Measurements from ENCODE around the gene TOP2B.

Gene TOP2B

DNA sequence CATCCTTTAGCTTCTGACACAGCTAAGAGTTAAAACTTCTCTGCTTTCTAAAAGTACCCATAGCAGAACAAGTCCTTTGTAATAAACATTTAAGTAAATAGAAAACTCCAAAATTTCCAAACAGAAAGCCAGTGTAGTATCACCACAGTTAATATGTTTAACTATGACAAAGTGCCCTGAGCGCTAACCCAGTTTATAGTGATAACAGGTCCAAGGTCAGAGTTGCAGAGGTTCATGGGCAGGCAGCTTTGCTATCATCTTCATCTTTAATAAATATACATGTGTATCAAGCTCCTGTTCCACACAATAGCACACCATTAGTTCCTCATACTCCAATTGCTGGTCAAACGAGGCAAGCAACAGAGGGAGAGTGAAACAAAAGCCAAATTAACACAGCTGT lies 12.4 kb upstream of the TOP2B start:
- no peak for DNase-seq (ENCODE audit: low read depth, low spot score)

DNA sequence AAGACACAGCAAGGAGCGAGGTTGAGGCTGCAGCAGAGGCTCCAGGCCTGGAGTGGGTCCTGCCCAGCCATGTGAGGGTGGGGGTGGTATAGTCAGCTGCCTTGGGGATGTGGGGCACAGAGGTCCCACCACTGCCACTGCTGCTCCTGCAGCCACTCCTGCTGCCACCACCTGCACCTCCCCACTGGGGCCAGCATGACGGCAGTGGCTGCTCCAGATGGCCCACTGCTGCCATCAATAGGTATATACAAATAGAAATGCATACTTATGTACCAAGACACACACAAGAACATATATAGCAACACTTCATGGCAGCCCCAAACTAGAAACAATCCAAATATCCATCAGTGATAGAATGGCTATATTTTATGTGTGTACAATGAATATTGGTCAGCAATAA lies 10.0 kb upstream of the TOP2B start:
- DNase-seq (ENCODE audit: low read depth, low spot score) = no peak

DNA sequence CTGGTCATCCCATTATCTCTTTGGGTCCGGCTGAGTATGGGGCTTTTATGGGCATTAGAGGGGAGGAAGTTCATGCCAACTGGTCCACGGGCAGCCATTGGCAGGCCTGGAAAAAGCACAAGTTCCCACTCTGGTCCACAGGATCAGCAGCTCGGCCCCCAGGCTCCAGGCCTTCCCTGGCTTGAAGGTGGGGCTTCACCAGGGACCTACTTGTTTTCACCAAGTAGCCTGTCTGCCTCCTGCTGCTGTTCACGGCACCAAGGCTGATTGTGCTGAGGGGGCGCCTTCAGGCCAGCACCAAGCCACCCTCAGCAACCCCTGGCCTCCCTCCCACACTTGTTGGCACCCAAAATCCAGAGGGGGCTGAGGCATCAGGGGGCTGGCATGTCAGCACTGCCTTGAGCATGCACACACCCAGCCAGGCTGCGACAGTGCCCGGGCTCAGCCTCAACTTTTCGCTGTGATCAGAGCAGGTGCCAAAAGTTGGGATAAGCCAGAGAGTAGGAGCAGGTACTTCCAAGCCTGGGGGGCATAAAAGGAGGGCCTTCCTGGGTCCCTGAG lies 9.1 kb upstream of the TOP2B start:
- no peak for DNase-seq (ENCODE audit: low read depth, low spot score)

DNA sequence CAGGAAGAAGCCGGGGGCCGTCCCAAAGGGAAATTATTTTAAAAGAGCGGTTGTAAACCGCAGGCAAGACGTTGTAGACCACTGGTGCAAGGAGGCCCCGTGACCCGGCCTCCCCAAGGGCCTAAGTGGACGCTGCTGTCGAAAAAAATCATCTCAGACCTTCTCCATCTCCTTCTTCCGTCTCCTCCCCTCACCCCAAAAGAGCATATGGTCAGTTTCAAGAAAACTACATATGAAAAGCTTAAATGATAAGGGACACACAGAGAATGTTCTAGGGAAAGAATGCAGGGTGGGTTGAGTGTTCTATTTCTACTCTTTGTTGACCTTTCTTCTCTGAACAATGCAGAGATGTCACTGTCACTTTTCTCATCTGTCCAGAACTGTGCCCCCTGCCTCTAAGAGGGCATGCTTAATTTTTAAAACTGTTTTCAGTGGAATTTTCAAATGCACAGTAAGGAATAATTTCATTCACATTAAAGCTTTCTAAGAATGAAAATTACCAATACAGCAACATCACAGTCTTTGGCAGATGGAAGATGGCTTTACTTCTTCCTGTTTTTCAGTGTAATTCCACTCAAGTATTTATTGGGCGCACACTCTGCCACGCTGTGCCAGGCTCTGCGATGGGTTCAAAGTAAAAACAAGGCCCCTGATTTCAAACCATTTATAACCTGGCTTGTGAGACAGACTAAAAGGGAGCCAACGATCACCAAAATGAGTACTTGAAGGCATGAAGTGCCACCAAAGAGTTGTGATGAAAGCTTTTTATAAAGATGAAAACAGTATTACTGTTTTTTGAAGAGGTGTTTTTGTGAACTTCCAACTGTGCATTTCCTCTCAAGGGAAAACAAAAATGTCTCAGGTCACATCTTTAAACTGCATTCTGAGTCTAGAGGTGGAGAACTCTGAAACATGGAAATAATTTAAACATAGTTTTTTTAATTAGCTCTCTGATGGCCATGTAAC lies 891 bp upstream of the TOP2B start:
- no peak for DNase-seq (ENCODE audit: low read depth, low spot score)

DNA sequence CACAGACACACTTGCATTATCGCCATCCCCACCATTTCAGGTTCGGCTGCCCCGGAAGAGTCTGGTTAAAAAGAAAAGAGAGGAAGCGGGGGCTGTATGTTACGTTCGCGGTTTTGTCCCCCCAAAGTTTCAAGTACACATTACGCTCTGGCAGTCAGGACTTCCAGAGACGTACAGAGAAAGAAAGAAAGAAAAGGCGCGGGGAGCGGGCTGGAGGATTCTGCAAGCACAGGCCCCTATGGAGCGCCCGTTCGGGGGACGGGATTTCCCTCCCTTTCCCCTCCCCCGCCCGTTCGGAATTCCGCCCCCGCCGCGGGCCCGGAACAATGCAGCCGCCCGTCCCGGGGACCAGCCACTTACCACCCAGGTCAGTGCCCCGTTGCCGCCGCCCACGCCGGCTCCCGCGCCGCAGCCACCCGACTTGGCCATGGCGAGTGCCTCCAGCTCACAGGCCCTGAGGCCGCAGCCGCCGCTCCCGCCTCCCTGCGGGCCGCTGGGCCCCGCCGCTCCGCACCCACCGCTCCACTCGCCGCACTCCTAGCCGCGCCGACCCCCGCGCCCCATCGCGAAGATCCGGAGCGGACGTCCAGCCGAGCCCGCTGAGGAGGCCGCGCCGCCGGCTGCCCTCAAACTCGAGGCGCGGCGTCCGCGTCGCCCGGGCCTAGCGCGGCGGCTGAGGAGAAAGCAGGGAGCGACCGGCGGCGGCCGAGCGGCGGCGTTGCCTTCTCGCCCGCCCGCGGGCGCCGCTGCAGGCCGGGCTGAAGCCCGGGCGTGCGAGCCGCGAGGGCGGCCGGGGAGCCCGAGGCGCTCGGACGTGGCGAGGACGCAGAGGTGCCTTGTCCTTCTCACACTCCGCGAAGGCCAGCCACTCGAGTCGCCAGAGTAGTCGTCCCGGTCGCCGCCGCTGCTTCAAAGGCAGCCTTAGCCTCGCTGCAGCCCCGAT lies 567 bp downstream of the TOP2B start:
- DNase-seq (ENCODE audit: low read depth, low spot score) = no peak

DNA sequence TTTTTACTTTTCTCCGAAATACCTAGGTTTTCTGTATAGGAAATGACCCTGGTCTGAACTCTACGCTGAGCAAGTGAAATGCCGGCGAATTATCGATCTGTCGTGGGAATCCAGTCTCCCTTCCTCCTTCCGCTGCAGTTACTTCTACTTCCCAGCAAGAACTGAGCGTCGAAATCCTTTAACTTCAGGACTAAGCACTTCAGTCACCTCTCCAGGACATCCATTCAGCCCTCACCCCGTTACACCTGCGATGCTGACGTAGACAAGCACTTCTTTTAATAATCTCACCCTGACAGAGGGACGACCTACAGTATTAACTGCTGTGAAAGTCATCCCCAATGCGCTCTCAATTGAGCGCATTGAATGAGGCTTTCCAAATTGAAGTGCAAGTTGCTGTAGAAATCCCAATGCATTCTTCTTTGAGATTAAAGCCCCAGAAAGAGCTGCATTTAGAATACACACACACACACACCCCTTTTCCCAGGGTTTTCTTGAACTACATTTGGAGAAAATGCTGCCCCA lies 1.3 kb downstream of the TOP2B start:
- DNase-seq (ENCODE audit: low read depth, low spot score) = no peak

DNA sequence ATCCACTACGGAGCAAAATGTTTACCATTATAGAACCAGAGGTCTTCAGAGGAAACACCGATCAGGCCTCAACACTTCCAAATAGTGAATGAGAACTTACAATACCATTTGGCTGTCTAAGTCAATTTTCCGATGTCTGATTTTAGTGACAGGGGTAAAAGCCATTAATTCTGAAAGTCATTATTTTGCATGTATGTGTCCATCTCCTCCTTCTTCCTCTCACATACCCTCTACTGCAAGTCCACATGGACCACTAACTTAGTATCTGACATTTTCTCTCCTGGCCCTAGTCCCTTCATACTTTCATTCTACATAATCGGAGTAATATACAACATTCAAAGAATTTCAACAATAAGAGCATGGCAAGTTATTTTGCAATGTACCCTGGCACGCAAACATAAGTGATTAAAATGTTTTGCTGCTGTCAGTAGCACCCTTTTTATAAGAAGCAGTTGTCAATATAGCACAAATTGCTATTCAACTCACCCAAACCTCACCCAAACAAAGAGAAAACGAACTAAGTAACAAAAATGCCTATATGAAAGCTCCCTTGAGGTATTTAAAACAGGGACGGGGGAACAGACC lies 1.9 kb downstream of the TOP2B start:
- DNase-seq (ENCODE audit: low read depth, low spot score) = no peak

DNA sequence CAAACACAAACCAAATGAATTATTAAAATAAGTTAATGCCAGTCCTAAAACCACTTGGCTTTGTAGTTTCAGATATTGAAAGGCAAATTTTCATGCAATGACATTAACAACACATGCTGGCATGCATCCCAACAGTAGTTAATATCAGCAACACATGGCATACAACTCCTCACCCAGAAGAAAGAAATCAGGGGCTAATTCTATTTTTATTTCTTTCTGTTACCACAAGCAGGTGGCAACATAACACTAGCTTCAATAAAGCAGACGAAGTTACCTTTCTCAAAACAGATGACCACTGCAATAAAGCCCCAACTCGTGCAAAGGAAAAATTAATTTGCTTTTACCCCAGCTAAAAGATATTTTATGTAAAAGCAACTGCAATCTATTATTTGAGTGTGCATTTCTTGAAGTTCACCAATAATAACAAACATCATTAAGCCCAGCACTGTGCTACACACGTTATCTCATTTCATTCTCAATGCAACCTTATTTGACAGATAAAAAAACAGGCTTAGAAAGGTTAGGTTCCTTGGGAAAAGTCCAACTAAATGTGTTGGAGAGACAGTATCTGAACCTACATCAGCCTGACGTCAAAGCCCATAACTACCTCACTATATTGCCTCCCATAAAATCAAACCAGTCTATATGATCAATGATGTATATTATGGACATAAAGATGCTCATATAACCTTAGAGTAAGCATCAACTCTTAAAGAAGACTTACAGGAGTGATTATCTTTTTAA lies 2.8 kb downstream of the TOP2B start:
- no peak for DNase-seq (ENCODE audit: low read depth, low spot score)

DNA sequence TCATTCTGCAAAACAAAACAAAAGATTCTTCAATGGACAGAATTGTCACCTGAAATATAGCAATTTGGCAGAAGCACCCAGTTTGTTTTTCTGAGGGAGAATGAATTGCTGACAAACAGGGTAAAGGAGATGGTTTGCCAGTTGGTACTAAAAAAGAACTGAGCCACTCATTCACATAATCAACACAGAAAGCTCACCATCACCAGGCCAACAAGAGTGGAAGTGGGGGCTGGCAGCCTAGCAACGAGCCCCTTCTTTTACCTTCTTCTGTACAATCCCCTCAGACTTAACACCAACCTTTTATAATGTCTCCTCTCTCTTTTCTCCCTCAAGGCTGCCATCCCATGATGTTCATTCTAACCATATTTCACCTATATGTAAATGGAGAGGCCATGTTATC lies 5.9 kb downstream of the TOP2B start:
- DNase-seq (ENCODE audit: low read depth, low spot score) = no peak

DNA sequence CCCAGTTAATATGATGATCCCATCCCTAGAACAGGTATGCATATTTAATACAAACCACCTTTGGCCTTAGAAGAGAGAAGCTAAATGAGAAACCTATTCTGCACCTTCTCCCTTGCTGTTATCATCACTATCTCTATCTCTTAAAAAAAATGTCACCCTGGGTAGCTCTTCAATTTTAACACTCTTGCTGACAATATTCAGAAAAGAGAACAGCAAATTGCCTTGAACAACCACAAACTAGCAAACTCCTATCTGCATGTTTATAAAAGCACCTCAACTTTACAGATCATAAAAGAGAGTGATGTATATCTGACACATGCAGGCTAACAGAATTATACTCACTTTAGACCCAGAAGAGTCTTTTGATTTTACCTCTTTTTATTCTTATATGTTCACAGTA lies 7.4 kb downstream of the TOP2B start:
- no peak for DNase-seq (ENCODE audit: low read depth, low spot score)

DNA sequence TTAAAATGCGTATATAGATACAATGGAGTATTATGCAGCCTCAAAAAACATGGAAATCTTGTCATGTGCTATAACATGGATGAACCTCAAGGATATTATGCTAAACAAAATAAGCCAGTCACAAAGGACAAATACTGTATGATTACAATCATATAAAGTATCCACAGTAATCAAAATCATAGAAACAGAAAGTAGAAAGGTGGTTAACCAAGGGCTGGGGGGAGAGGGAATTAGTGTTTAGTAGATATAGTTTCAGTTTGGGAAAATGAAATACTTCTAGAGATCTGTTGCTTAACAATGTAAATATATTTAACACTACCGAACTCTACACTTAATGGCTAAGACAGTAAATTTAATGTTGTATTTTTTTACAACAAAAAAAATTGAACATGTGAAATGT lies 9.0 kb downstream of the TOP2B start:
- DNase-seq (ENCODE audit: low read depth, low spot score) = no peak

DNA sequence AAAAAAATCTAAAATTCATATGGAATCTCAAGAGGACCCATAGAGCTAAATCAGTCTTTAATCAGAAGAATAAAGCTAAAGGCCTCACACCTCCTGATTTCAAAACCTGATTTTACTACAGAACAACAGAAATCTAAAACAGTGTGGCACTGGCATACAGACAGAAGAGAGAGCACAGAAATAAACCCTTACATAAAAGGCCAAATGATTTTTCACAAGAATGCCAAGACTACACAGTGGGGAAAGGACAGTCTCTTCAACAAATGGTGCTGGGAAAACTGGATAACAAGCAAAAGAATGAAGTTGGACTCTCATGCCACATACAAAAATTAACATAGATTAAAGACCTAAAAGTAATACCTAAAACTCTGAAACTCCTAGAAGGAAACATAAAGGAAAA lies 10.1 kb downstream of the TOP2B start:
- DNase-seq (ENCODE audit: low read depth, low spot score) = no peak

DNA sequence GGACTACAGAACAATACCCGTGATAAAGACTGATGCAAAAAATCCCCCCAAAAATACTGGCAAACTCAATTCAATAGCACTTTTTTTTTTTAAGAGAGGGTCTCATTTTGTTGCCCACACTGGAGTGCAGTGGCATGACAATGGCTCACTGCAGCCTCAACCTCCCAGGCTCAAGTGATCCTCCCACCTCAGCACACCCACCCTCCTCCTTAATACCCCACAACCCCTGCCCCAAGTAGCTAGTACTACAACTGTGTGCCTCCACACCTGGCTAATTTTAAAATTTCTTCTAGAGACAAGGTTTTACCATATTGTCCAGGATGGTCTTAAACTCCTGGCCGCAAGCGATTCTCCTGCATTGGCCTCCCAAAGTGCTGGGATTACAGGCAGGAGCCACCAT lies 11.4 kb downstream of the TOP2B start:
- DNase-seq (ENCODE audit: low read depth, low spot score) = no peak

DNA sequence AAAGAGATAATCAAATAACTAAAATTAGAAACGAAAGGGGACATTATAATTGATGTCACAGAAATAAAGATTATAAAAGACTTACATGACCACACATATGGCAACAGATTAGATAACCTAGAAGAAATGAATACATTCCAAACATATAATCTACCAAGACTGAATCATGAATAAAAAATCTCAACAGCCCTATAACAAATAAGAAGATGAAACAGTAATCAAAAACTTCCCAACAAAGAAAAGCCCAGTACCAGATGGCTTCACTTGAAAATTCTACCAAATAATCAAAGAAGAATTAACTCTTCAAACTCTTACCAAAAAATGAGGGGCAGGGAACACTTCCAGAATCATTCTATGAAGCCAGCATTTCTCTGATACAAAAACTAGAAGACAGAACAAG lies 11.8 kb downstream of the TOP2B start:
- no peak for DNase-seq (ENCODE audit: low read depth, low spot score)

DNA sequence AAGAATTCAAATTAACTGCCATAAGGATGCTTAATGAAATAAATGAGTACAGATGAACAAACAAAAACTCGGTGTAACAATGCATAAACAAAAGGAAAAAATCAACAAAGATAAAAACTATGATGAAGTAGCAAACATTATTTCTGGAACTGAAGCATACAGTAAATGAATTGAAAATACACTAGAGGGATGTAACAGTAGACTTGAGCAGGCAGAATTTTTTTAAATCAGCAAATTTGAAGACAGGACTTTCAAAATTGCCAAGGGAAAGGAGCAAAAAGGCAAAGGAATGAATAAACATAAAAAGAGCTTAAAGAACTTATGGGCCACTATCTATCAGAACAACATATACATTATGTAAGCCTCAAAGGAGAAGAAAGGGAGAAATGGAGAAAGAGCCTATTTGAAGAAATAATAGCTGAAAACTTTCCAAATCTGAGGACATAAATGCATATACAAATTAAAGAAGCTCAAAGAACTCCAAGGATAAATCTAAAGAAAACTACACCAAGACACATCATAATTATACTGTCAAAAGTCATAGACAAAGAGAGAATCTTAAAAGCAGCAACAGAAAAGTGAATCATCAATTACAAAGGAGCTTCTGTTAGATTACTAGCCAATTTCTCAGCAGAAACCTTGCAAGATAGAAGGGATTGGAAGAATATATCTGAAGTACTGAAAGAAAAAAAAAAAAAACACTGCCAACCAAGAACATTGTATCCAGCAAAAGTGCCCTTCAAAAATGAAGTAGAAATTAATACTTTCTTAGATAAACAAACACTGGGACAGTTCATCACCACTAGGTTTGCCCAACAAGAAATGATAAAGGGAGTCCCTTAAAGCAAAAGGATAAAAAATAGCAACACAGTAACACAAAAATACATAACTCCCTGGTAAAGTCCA lies 15.5 kb downstream of the TOP2B start:
- DNase-seq (ENCODE audit: low read depth, low spot score) = no peak

DNA sequence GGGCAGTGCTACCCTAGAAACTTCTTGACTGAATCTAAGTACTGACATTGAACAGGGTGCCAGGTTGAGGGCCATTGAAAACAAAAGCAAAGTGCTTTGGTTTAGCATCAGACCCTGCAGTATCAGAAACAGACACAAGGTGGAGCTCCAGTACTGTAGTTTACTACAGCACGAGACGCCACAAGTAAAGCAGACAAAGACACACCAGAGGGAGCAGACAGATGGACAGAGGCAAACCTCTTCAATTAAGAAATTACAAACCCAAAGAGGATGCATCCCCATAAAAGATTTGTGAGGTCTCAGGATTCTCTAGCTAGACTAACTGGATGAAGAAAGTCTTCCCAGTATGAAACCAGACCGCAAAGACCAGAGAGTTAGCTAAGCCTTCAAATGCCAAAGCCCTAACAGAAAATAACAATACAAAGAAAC lies 16.6 kb downstream of the TOP2B start:
- DNase-seq (ENCODE audit: low read depth, low spot score) = peak; percentile 57

DNA sequence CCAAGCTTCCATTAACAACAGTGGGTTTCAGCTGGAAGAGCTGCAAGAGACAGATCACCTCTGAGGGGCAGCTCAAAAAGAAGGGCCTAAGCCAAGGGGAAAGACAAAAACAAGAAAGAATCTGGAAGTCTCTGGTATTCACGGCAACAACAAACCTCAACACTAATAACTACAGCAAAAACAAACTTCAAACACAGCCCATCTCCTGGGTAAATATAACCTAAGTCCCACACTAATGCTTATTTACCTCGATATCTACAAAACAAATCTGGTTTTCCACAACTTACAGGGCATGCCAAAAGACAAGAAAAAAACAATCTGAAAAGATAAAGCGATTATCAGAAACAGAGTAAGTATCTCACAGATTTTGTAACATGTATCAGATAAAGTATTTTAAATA lies 29.7 kb downstream of the TOP2B start:
- no peak for DNase-seq (ENCODE audit: low read depth, low spot score)

DNA sequence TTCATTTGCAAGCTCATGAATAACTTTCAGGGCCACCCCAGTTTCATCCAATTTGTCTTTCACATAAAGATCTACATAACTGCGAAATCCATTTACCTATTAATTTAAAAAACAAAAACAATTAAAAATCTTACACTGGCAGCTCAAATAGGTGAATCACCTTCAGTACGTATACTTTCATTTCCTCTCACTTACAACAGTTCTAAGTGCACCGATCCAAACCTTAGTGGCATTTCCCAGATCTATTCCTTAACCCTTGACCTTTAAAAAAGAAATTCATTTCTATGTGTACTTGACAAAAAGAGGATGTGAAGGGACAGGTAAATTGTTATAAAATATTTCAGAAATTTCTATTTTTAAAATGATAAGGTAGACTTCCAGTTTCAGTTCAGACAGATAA lies 30.8 kb downstream of the TOP2B start:
- no peak for DNase-seq (ENCODE audit: low read depth, low spot score)

DNA sequence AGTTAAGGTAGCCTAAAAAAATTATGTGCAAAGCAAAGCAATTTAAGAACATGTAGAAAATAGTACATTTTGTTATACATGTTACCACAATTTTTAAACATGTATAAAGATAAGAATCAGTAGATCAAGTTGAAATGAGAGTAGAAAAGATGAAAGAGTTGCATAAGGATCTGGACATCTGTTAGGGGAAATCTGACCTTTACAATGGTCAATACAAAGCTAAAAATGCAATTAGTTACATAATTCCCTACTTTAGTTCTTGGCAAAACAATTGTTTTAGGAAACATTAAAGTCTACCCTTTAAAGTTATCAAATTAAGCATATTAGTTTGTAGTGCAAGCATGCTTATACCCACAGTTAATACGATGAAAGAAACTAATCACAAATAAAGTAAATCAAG lies 32.7 kb downstream of the TOP2B start:
- no peak for DNase-seq (ENCODE audit: low read depth, low spot score)

DNA sequence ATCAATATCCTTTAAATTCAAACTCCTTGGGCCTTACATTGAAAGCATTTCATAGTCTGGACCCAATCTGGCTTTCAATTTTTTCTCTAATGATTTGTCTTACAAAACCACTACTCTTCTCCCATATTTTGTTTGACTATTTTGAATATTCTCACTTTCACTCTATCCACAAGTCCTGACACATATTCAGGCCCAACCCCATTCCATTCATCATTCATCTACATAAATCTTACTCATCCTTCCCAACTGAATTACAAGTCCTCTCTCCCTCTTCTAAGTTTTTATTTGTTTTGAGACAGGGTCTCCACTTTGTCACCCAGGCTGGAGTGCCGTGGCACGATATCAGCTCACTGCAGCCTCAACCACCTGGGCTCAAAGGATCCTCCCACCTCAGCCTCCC lies 43.6 kb downstream of the TOP2B start:
- DNase-seq (ENCODE audit: low read depth, low spot score) = no peak
